Liver (tissue), 9 donors: ENCODE measurements around the gene UNC13D. TPM values are rescaled to one million over a fixed set of nuclear protein-coding genes. Genes with fewer than 3 reads are reported as not detected.

ENCODE experiments used
- DNase-seq: peaks from one replicate; pipeline ENCODE4 v3.0.0-alpha.2; 2017; ENCODE audit warnings: low spot score
- H3K27ac ChIP-seq, 2 donors: one replicate each; pipeline ENCODE4 v1.7.0; 2013; ENCODE audit warnings: inconsistent platforms in 2 of 2, low read length in 2 of 2, control low read depth in 1 of 2, low read depth in 1 of 2, mild to moderate bottlenecking in 1 of 2
- H3K27me3 ChIP-seq, 4 donors: one replicate each; pipeline versions ENCODE4 v1.6.1 to v1.7.0; 2013; ENCODE audit warnings: low read length in 3 of 4, inconsistent platforms in 1 of 4, mild to moderate bottlenecking in 1 of 4, moderate library complexity in 1 of 4; ENCODE audit not compliant: control insufficient read depth in 4 of 4, insufficient read depth in 4 of 4
- H3K36me3 ChIP-seq, 4 donors: one replicate each; pipeline versions ENCODE4 v1.6.1 to v1.7.0; 2013; ENCODE audit warnings: low read length in 3 of 4, mild to moderate bottlenecking in 3 of 4, low read depth in 1 of 4, moderate library complexity in 1 of 4; ENCODE audit not compliant: control insufficient read depth in 4 of 4, insufficient read depth in 3 of 4
- H3K4me1 ChIP-seq, 4 donors: one replicate each; pipeline versions ENCODE4 v1.6.1 to v1.7.0; 2013; ENCODE audit warnings: low read length in 3 of 4, mild to moderate bottlenecking in 3 of 4, moderate library complexity in 1 of 4; ENCODE audit not compliant: control insufficient read depth in 4 of 4, insufficient read depth in 4 of 4
- H3K4me3 ChIP-seq, 3 donors: one replicate each; pipeline versions ENCODE4 v1.6.1 to v1.7.0; 2013; ENCODE audit warnings: low read length in 3 of 3, control low read depth in 1 of 3, low read depth in 1 of 3, mild to moderate bottlenecking in 1 of 3
- H3K9ac ChIP-seq, 2 donors: one replicate each; pipeline ENCODE4 v1.7.0; 2013; ENCODE audit warnings: low read length in 2 of 2, mild to moderate bottlenecking in 2 of 2, moderate library complexity in 2 of 2, control low read depth in 1 of 2, low read depth in 1 of 2
- H3K9me3 ChIP-seq, 4 donors: one replicate each; pipeline versions ENCODE4 v1.6.1 to v1.7.0; 2013; ENCODE audit warnings: low read length in 3 of 4; ENCODE audit not compliant: control insufficient read depth in 4 of 4
- EGR1 ChIP-seq, 2 donors: IDR thresholded peaks; 2 replicates each; pipeline ENCODE4 v1.6.1; 2016 to 2018; ENCODE audit warnings: antibody characterized with exemption in 2 of 2, low read depth in 2 of 2
- FOXA1 ChIP-seq: IDR thresholded peaks from 2 replicates; pipeline ENCODE4 v1.6.1; 2016; ENCODE audit warnings: antibody characterized with exemption
- FOXA2 ChIP-seq: IDR thresholded peaks from 2 replicates; pipeline ENCODE4 v1.6.1; 2016; ENCODE audit warnings: antibody characterized with exemption
- GABPA ChIP-seq, 2 donors: IDR thresholded peaks in 1 of 2; conservative IDR thresholded peaks in 1 of 2; 2 replicates each; pipeline ENCODE4 v1.6.1; 2016; ENCODE audit warnings: antibody characterized with exemption in 2 of 2, mild to moderate bottlenecking in 1 of 2, moderate library complexity in 1 of 2
- HNF4A ChIP-seq, 2 donors: conservative IDR thresholded peaks; 2 replicates each; pipeline ENCODE4 v1.6.1; 2016; ENCODE audit warnings: antibody characterized with exemption in 2 of 2, mild to moderate bottlenecking in 2 of 2
- HNF4G ChIP-seq: IDR thresholded peaks from 2 replicates; pipeline ENCODE4 v1.6.1; 2016; ENCODE audit warnings: antibody characterized with exemption
- JUND ChIP-seq, 2 donors: IDR thresholded peaks; 2 replicates each; pipeline ENCODE4 v1.6.1; 2016; ENCODE audit warnings: antibody characterized with exemption in 2 of 2
- NR2F2 ChIP-seq: IDR thresholded peaks from 2 replicates; pipeline ENCODE4 v1.6.1; 2016; ENCODE audit warnings: antibody characterized with exemption
- RAD21 ChIP-seq, 2 donors: IDR thresholded peaks; 2 replicates each; pipeline ENCODE4 v1.6.1; 2016; ENCODE audit warnings: antibody characterized with exemption in 2 of 2, mild to moderate bottlenecking in 2 of 2
- RXRA ChIP-seq, 2 donors: IDR thresholded peaks; 2 replicates each; pipeline ENCODE4 v1.6.1; 2017 to 2018; ENCODE audit warnings: antibody characterized with exemption in 2 of 2, mild to moderate bottlenecking in 1 of 2
- SP1 ChIP-seq: IDR thresholded peaks from 2 replicates; pipeline ENCODE4 v1.6.1; 2018; ENCODE audit warnings: antibody characterized with exemption, mild to moderate bottlenecking
- TAF1 ChIP-seq: conservative IDR thresholded peaks from 2 replicates; pipeline ENCODE4 v1.6.1; 2016; ENCODE audit warnings: antibody characterized with exemption, mild to moderate bottlenecking
- YY1 ChIP-seq: IDR thresholded peaks from 2 replicates; pipeline ENCODE4 v1.6.1; 2016; ENCODE audit warnings: antibody characterized with exemption, mild to moderate bottlenecking
- WGBS: extraction: QIAGEN DNeasy Blood & Tissue Kit; methylation state at CpG from one replicate; pipeline ENCODE4 v1.1.7; 2013; 5-methylcytosine and 5-hydroxymethylcytosine counted together
- polyA plus RNA-seq, 2 donors: library from polyadenylated mRNA; stranded (reverse) in 1 of 2; unstranded in 1 of 2; fragments of 200-250 nt in 1 of 2; fragments of >200 nt in 1 of 2; fragmentation: Nextera tagmentation in 1 of 2; extraction: Ambion mirVana in 1 of 2; gene quantifications; one replicate each; pipeline versions ENCODE4 v1.2.1 to v1.2.3, GENCODE V29; 2013 to 2015
- total RNA-seq, 2 donors: library from RNA; depleted of rRNA; stranded (reverse); fragments of >200 nt; gene quantifications; one replicate each; pipeline ENCODE4 v1.2.3, GENCODE V29; 2014
- TF ChIP-seq, protein P1 (sequence below): fragments of 150-350 bp; IDR thresholded peaks from 2 replicates; pipeline ENCODE4 v1.5.1; 2017; ENCODE audit warnings: improper control_type of control experiment, low read depth, low read length; ENCODE audit not compliant: missing input control
- TF ChIP-seq, protein P2 (sequence below): IDR thresholded peaks from 2 replicates; pipeline ENCODE4 v1.6.1; 2016; ENCODE audit warnings: antibody characterized with exemption, mild to moderate bottlenecking
- TF ChIP-seq, protein P3 (sequence below): IDR thresholded peaks from 2 replicates; pipeline ENCODE4 v1.6.1; 2016; ENCODE audit warnings: antibody characterized with exemption
- TF ChIP-seq, protein P4 (sequence below): IDR thresholded peaks from 2 replicates; pipeline ENCODE4 v1.6.1; 2016; ENCODE audit warnings: antibody characterized with exemption
- TF ChIP-seq, protein P5 (sequence below): IDR thresholded peaks from 2 replicates; pipeline ENCODE4 v1.6.1; 2016; ENCODE audit warnings: antibody characterized with exemption
- donor health status: healthy.
- donor health status: healthy.
- donor health status: healthy.
- donor health status: healthy.
- donor health status: healthy.

The UNC13D gene
- total and polyA plus RNA-seq, 4 donors: 2.1 to 22.9 (median 7.6) TPM

DNA sequence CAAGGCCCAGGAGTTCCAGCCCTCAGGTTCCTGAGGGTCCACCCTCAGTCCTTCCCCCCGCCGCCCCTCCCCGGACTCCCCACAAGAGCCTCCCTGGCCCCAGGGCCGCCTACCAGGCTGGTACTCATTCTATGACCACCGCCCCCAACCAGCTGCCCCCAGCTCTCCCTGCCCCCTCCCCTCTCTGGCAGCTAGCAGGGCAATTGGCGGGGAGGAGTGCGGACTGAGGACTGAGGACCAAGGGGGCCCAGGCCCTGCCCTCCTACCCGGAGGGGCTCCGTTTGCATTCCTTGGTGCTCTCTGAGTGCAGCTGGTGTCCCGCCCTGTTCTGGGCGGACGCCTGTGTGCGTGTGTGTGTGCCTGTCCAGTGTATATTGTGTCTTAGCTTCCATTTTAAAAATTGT, 19.1 kb downstream of the UNC13D start:
- Histone ChIP-seq H3K9me3 (no peaks in the 10 kb centered on the region), H3K9ac (no peak overlapping the region), H3K4me3 (no peak overlapping the region), H3K4me1 (peaks cover 0 to 29% (median 15%) of the 10 kb centered on the region in 4 donors), H3K36me3 (peaks cover 8 to 28% (median 10%) of the 10 kb centered on the region in 4 donors), H3K27me3 (no peaks in the 10 kb centered on the region), H3K27ac (no peak overlapping the region)
- 96% methylated on average over 13 of the region's 13 CpGs for WGBS
- DNase-seq: no peak
- TF ChIP-seq GABPA (IDR thresholded peaks at IDR 0.05 in 1 of 2, conservative IDR thresholded peaks at IDR 0.05 in 1 of 2) (no peak), HNF4G (no peak), YY1 (no peak), HNF4A (conservative IDR thresholded peaks at IDR 0.05) (no peak), TAF1 (no peak), FOXA2 (no peak), JUND (IDR thresholded peaks at IDR 0.05) (no peak), EGR1 (IDR thresholded peaks at IDR 0.05; ENCODE audit: low read depth in 2 of 2) (no peak), NR2F2 (no peak), RXRA (IDR thresholded peaks at IDR 0.05) (no peak), SP1 (no peak), FOXA1 (no peak), RAD21 (IDR thresholded peaks at IDR 0.05) (no peak)
- TF ChIP-seq, protein P1, sequence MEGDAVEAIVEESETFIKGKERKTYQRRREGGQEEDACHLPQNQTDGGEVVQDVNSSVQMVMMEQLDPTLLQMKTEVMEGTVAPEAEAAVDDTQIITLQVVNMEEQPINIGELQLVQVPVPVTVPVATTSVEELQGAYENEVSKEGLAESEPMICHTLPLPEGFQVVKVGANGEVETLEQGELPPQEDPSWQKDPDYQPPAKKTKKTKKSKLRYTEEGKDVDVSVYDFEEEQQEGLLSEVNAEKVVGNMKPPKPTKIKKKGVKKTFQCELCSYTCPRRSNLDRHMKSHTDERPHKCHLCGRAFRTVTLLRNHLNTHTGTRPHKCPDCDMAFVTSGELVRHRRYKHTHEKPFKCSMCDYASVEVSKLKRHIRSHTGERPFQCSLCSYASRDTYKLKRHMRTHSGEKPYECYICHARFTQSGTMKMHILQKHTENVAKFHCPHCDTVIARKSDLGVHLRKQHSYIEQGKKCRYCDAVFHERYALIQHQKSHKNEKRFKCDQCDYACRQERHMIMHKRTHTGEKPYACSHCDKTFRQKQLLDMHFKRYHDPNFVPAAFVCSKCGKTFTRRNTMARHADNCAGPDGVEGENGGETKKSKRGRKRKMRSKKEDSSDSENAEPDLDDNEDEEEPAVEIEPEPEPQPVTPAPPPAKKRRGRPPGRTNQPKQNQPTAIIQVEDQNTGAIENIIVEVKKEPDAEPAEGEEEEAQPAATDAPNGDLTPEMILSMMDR: no peak
- TF ChIP-seq, protein P2, sequence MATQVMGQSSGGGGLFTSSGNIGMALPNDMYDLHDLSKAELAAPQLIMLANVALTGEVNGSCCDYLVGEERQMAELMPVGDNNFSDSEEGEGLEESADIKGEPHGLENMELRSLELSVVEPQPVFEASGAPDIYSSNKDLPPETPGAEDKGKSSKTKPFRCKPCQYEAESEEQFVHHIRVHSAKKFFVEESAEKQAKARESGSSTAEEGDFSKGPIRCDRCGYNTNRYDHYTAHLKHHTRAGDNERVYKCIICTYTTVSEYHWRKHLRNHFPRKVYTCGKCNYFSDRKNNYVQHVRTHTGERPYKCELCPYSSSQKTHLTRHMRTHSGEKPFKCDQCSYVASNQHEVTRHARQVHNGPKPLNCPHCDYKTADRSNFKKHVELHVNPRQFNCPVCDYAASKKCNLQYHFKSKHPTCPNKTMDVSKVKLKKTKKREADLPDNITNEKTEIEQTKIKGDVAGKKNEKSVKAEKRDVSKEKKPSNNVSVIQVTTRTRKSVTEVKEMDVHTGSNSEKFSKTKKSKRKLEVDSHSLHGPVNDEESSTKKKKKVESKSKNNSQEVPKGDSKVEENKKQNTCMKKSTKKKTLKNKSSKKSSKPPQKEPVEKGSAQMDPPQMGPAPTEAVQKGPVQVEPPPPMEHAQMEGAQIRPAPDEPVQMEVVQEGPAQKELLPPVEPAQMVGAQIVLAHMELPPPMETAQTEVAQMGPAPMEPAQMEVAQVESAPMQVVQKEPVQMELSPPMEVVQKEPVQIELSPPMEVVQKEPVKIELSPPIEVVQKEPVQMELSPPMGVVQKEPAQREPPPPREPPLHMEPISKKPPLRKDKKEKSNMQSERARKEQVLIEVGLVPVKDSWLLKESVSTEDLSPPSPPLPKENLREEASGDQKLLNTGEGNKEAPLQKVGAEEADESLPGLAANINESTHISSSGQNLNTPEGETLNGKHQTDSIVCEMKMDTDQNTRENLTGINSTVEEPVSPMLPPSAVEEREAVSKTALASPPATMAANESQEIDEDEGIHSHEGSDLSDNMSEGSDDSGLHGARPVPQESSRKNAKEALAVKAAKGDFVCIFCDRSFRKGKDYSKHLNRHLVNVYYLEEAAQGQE: no peak
- TF ChIP-seq, protein P3, sequence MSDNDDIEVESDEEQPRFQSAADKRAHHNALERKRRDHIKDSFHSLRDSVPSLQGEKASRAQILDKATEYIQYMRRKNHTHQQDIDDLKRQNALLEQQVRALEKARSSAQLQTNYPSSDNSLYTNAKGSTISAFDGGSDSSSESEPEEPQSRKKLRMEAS: no peak
- TF ChIP-seq, protein P4, sequence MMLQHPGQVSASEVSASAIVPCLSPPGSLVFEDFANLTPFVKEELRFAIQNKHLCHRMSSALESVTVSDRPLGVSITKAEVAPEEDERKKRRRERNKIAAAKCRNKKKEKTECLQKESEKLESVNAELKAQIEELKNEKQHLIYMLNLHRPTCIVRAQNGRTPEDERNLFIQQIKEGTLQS: no peak
- TF ChIP-seq, protein P5, sequence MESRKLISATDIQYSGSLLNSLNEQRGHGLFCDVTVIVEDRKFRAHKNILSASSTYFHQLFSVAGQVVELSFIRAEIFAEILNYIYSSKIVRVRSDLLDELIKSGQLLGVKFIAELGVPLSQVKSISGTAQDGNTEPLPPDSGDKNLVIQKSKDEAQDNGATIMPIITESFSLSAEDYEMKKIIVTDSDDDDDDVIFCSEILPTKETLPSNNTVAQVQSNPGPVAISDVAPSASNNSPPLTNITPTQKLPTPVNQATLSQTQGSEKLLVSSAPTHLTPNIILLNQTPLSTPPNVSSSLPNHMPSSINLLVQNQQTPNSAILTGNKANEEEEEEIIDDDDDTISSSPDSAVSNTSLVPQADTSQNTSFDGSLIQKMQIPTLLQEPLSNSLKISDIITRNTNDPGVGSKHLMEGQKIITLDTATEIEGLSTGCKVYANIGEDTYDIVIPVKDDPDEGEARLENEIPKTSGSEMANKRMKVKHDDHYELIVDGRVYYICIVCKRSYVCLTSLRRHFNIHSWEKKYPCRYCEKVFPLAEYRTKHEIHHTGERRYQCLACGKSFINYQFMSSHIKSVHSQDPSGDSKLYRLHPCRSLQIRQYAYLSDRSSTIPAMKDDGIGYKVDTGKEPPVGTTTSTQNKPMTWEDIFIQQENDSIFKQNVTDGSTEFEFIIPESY: no peak
